ENCODE data around the gene SCIMP. TPM values are rescaled to one million over a fixed set of nuclear protein-coding genes. Genes with fewer than 3 reads are reported as not detected.
"Not testable (repeated sequence)": the region's sequence is repeated elsewhere in the genome, so short reads cannot be mapped to it uniquely, and the experiment has no call there.

SCIMP gene
- total RNA-seq, 4 donors from 2014 or later: 0.62 to 0.91 TPM; not detected in 2

DNA sequence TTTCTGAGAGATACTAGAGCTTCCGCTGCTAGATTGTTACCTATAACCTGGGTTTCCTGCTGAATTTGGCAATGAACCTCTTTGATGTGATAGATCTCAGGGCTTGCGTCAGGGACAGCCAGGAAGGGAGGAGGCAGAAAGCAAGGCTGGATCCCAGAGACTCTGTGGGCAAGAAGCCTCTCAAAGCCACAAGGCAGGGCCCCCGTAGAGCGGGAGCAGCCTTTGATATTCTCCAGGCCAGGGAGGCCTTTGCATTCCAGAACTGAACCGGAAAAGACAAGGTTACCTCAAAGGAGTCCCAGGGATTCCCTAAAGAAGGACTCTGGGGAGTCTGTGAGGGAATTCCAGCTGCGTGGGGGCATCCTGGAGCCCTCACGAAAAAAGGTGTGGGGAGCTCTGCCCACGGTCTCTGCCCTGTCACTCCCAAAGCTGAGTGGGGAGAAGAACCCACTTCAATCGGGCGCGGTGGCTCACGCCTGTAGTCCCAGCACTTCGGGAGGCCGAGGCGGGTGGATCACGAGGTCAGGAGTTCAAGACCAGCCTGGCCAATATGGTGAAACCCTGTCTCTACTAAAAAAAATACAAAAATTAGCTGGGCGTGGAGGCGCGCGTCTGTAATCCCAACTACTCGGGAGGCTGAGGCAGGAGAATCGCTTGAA is 14.3 kb upstream of the SCIMP start:
- intact Hi-C loops (cut with DNase I; ENCODE audit: low total_unique reads): no loop called here
- Histone ChIP-seq H3K36me3 (no peaks in the 10 kb centered on the region), H3K4me1 (no peaks in the 10 kb centered on the region), H3K27me3 (no peaks in the 10 kb centered on the region), H3K4me3 (no peak overlapping the region), H3K9me3 (no peaks in the 10 kb centered on the region), H3K27ac (no peak overlapping the region)
- no peak for DNase-seq
- TF ChIP-seq, protein P1, sequence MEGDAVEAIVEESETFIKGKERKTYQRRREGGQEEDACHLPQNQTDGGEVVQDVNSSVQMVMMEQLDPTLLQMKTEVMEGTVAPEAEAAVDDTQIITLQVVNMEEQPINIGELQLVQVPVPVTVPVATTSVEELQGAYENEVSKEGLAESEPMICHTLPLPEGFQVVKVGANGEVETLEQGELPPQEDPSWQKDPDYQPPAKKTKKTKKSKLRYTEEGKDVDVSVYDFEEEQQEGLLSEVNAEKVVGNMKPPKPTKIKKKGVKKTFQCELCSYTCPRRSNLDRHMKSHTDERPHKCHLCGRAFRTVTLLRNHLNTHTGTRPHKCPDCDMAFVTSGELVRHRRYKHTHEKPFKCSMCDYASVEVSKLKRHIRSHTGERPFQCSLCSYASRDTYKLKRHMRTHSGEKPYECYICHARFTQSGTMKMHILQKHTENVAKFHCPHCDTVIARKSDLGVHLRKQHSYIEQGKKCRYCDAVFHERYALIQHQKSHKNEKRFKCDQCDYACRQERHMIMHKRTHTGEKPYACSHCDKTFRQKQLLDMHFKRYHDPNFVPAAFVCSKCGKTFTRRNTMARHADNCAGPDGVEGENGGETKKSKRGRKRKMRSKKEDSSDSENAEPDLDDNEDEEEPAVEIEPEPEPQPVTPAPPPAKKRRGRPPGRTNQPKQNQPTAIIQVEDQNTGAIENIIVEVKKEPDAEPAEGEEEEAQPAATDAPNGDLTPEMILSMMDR (IDR thresholded peaks at IDR 0.05): no peak
- TF ChIP-seq POLR2A (IDR thresholded peaks at IDR 0.05): no peak

DNA sequence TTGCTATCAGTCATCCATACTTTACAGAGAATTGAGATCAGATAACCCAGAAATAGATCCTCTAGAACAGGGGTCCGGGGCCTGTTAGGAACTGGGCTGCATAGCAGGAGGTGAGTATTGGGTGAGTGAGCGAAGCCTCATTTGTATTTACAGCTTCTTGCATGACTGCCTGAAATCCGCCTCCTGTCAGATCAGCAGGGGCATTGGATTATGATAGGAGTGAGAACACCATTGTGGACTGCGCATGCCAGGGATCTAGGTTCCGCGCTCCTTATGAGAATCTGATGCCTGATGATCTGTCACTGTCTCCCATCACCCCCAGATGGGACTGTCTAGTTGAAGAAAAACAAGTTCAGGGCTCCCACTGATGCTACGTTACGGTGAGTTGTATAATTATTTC is 13.0 kb upstream of the SCIMP start:
- Histone ChIP-seq H3K27ac (no peak overlapping the region), H3K4me1 (no peaks in the 10 kb centered on the region), H3K4me3 (no peak overlapping the region), H3K36me3 (no peaks in the 10 kb centered on the region), H3K9me3 (no peaks in the 10 kb centered on the region), H3K27me3 (no peaks in the 10 kb centered on the region)
- no peak for DNase-seq
- TF ChIP-seq POLR2A (IDR thresholded peaks at IDR 0.05): no peak
- TF ChIP-seq, protein P1 (IDR thresholded peaks at IDR 0.05): no peak
- intact Hi-C loops (cut with DNase I; ENCODE audit: low total_unique reads): no loop called here

DNA sequence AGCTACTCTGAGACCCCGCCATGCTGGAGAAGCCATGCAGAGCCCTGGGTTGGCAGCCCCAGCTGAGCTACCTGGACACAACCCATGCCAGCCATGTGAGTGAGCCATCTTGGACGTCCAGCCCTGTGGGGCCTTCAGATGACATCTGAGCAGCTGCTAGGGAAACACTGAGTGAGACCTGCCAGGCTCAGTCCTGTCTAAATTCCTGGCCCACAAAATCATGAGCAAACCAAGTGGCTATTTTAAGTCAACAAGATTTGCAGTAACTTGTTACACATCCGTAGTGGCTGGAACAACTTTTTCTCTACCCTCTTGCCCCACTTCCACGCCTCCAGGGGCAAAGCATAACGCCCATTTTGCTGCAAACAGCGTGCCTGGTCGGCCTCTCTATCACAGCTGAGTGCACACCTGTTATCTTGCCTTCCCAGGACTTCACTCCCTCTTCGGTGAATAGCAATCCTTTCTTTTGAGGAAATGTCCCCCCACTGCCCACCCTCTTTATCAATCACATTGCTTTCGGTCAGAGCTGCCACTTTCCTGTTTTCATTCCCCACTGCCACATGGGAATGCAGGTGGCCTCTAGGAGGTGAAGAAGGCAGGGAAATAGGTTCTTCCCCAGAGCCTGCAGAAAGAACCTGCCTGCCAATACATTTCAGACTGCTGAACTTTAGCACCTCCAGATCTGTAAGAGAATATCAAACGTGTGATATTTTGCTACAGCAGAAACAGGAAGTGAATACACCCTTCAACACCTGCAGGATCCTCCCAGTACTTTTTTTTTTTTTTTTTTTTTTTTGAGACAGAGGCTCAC is 7.4 kb upstream of the SCIMP start:
- H3K36me3 ChIP-seq: no peaks in the 10 kb centered on the region
- DNase-seq: no peak
- no peak overlapping the region for H3K4me3 ChIP-seq
- no peaks in the 10 kb centered on the region for H3K9me3 ChIP-seq
- H3K4me1 ChIP-seq: no peaks in the 10 kb centered on the region
- no peaks in the 10 kb centered on the region for H3K27me3 ChIP-seq
- TF ChIP-seq, protein P1 (IDR thresholded peaks at IDR 0.05): no peak
- TF ChIP-seq POLR2A (IDR thresholded peaks at IDR 0.05): no peak
- no peak overlapping the region for H3K27ac ChIP-seq
- intact Hi-C loops (cut with DNase I; ENCODE audit: low total_unique reads): no loop called here

DNA sequence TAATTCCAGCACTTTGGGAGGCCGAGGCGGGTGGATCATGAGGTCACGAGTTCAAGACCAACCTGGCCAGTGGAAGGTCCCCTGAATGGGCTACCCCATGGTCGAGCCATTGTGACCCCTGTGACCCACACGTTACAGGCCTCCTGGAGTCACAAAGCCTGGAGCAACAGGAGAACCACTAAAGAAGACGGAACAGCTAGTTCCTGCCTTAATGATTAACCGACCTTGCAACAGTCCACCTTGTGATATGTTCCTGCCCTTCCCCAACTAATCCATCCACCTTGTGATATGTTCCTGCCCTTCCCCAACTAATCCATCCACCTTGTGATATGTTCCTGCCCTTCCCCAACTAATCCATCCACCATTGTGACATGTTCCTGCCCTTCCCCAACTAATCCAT is 5.1 kb upstream of the SCIMP start:
- intact Hi-C loops (cut with DNase I; ENCODE audit: low total_unique reads); H3K36me3 ChIP-seq; H3K27ac ChIP-seq; H3K4me1 ChIP-seq; H3K4me3 ChIP-seq; DNase-seq; H3K27me3 ChIP-seq; H3K9me3 ChIP-seq: not testable (repeated sequence)

DNA sequence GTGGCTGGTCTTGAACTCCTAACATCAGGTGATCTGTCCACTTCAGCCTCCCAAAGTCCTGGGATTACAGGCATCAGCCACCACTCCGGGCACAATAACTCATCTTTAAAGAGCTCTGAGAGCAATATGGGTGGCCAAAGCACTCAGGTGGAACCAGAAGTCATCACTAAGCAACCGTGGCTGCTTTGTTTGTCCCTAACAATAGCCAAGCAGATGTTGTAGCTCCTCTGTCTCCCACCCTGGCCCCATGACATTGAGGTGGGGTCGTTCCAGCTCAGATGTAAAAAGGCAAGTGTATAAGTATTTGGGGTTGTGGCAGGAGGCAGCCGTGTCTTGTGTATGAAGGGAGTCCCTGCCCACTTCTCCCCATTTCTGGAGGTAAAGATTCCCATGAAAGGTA is 3.7 kb upstream of the SCIMP start:
- Histone ChIP-seq H3K36me3 (no peaks in the 10 kb centered on the region), H3K27me3 (no peaks in the 10 kb centered on the region), H3K27ac (no peak overlapping the region), H3K9me3 (no peaks in the 10 kb centered on the region), H3K4me1 (no peaks in the 10 kb centered on the region), H3K4me3 (no peak overlapping the region)
- intact Hi-C loops (cut with DNase I; ENCODE audit: low total_unique reads): no loop called here
- DNase-seq: no peak
- no peak for TF ChIP-seq POLR2A (IDR thresholded peaks at IDR 0.05)
- TF ChIP-seq, protein P1 (IDR thresholded peaks at IDR 0.05): no peak
